Aorta (tissue), 5 donors: ENCODE data around the gene BACE2. TPM values are rescaled to one million over a fixed set of nuclear protein-coding genes. Genes with fewer than 3 reads are reported as not detected.

ENCODE experiments used
- ATAC-seq: fragments of 200-7000 bp; cut with Tn5 transposase; one replicate; pipeline ENCODE4 v1.9.1; 2022; ENCODE audit warnings: moderate library complexity; ENCODE audit not compliant: low FRiP score
- DNase-seq, 2 donors: peaks; one replicate each; pipeline ENCODE4 v3.0.0-alpha.2; 2020
- H3K27ac ChIP-seq, 2 donors: one replicate each; pipeline ENCODE4 v1.5.1; 2013; ENCODE audit warnings: low read length in 2 of 2, mild to moderate bottlenecking in 2 of 2, moderate library complexity in 2 of 2, control low read depth in 1 of 2, inconsistent platforms in 1 of 2, low read depth in 1 of 2
- H3K27me3 ChIP-seq, 2 donors: one replicate each; pipeline ENCODE4 v1.6.1; 2013; ENCODE audit warnings: control low read depth in 1 of 2, low read length in 1 of 2, mild to moderate bottlenecking in 1 of 2, moderate library complexity in 1 of 2; ENCODE audit not compliant: insufficient read depth in 2 of 2, control insufficient read depth in 1 of 2
- H3K36me3 ChIP-seq, 2 donors: one replicate each; pipeline ENCODE4 v1.6.1; 2013; ENCODE audit warnings: control low read depth in 1 of 2, low read length in 1 of 2, mild to moderate bottlenecking in 1 of 2; ENCODE audit not compliant: insufficient read depth in 2 of 2, control insufficient read depth in 1 of 2
- H3K4me1 ChIP-seq, 2 donors: one replicate each; pipeline ENCODE4 v1.6.1; 2013; ENCODE audit warnings: low read length in 2 of 2, control low read depth in 1 of 2, mild to moderate bottlenecking in 1 of 2, moderate library complexity in 1 of 2; ENCODE audit not compliant: insufficient read depth in 2 of 2, control insufficient read depth in 1 of 2
- H3K4me3 ChIP-seq, 2 donors: one replicate each; pipeline ENCODE4 v1.5.1; 2013; ENCODE audit warnings: low read length in 2 of 2, control low read depth in 1 of 2, mild to moderate bottlenecking in 1 of 2
- H3K9me3 ChIP-seq: one replicate; pipeline ENCODE4 v1.6.1; 2013; ENCODE audit warnings: mild to moderate bottlenecking, low read length; ENCODE audit not compliant: control insufficient read depth
- WGBS, 2 donors: extraction: QIAGEN DNeasy Blood & Tissue Kit; methylation state at CpG; one replicate each; pipeline ENCODE4 v1.1.7; 2013; 5-methylcytosine and 5-hydroxymethylcytosine counted together
- intact Hi-C, 2 donors: fragments of 100-400 bp; cut with DNase I; formaldehyde crosslinking; loops; one replicate each; pipeline versions ENCODE4 v1.14.2 to v1.15.0; 2022
- polyA plus RNA-seq, 2 donors: library from polyadenylated mRNA; stranded (reverse); fragments of 200-250 nt; gene quantifications; one replicate each; pipeline ENCODE4 v1.2.3, GENCODE V29; 2013
- total RNA-seq, 2 donors: library from RNA; stranded (reverse); fragmentation: NEBNext Ultra II Directional; extraction: Animal tissue kit (Norgen Biotek cat#: 25700); gene quantifications; one replicate each; pipeline ENCODE4 v1.2.1, GENCODE V29; 2021
- donor health status: healthy with polysubstance abuse.
- donor health status: Bipolar disorder and iron deficiency.
- donor health status: DM: no; HTN: no; CAD: no.
- donor health status: DM: no; HTN: no; CAD: no.
- donor health status: DM: yes; HTN: yes; CAD: no.

The BACE2 gene
- total and polyA plus RNA-seq, 4 donors = 26.2 to 151 (median 66.9) TPM

- no peak for DNase-seq
- ATAC-seq = no peak
- H3K4me1 ChIP-seq = no peaks in the 10 kb centered on the region
- H3K36me3 ChIP-seq = no peaks in the 10 kb centered on the region
- 62 to 72% methylated on average over 5 of the region's 5 CpGs for WGBS, 2 donors
- no peaks in the 10 kb centered on the region for H3K27me3 ChIP-seq
- no peak overlapping the region for H3K27ac ChIP-seq
- intact Hi-C loops = no loop called here
- H3K4me3 ChIP-seq = no peak overlapping the region
- H3K9me3 ChIP-seq = no peaks in the 10 kb centered on the region
These were observed 11.8 kb upstream of the BACE2 start for GRCh38 chr21:41156142-41156541.

GRCh38 chr21:41158026-41158425, 9.9 kb upstream of the BACE2 start:
- H3K27me3 ChIP-seq = no peaks in the 10 kb centered on the region
- intact Hi-C loops = no loop called here
- DNase-seq (no peak), ATAC-seq (no peak)
- no peak overlapping the region for H3K27ac ChIP-seq
- H3K4me1 ChIP-seq = no peaks in the 10 kb centered on the region
- no peak overlapping the region for H3K4me3 ChIP-seq
- WGBS, 2 donors = 99 to 100% methylated on average over 2 of the region's 2 CpGs
- H3K9me3 ChIP-seq = no peaks in the 10 kb centered on the region
- no peaks in the 10 kb centered on the region for H3K36me3 ChIP-seq

- no peaks in the 10 kb centered on the region for H3K9me3 ChIP-seq
- DNase-seq (no peak), ATAC-seq (no peak)
- H3K4me3 ChIP-seq = no peak overlapping the region
- intact Hi-C loops = loop anchor here in 1 of 2 donors (5.0 kb wide), 1 partner anchor 33 kb away; no protein-coding TSS in a partner anchor
- no peaks in the 10 kb centered on the region for H3K27me3 ChIP-seq
- no peak overlapping the region for H3K27ac ChIP-seq
- no peaks in the 10 kb centered on the region for H3K4me1 ChIP-seq
- 51 to 55% methylated on average over 5 of the region's 5 CpGs for WGBS, 2 donors
- H3K36me3 ChIP-seq = no peaks in the 10 kb centered on the region
These were observed 7.9 kb upstream of the BACE2 start for GRCh38 chr21:41160036-41160435.

GRCh38 chr21:41161428-41161827, 6.5 kb upstream of the BACE2 start:
- Histone ChIP-seq H3K9me3 (no peaks in the 10 kb centered on the region), H3K27ac (no peak overlapping the region), H3K4me1 (no peaks in the 10 kb centered on the region), H3K27me3 (no peaks in the 10 kb centered on the region), H3K36me3 (no peaks in the 10 kb centered on the region), H3K4me3 (no peak overlapping the region)
- no peak for ATAC-seq
- 47 to 51% methylated on average over 3 of the region's 3 CpGs for WGBS, 2 donors
- DNase-seq = no peak
- intact Hi-C loops = loop anchor here in 1 of 2 donors (5.0 kb wide), 1 partner anchor 34 kb away; no protein-coding TSS in a partner anchor

GRCh38 chr21:41162096-41162495, 5.9 kb upstream of the BACE2 start:
- no peak overlapping the region for H3K4me3 ChIP-seq
- intact Hi-C loops = loop anchor here in 1 of 2 donors (5.0 kb wide), 1 partner anchor 35 kb away; no protein-coding TSS in a partner anchor
- H3K27me3 ChIP-seq = no peaks in the 10 kb centered on the region
- ATAC-seq (no peak), DNase-seq (no peak)
- WGBS, 2 donors = 89% methylated on average over 5 of the region's 5 CpGs
- no peaks in the 10 kb centered on the region for H3K4me1 ChIP-seq
- no peaks in the 10 kb centered on the region for H3K9me3 ChIP-seq
- no peaks in the 10 kb centered on the region for H3K36me3 ChIP-seq
- H3K27ac ChIP-seq = no peak overlapping the region

- 84 to 92% methylated on average over 8 of the region's 8 CpGs for WGBS, 2 donors
These were observed 4.9 kb upstream of the BACE2 start for GRCh38 chr21:41163091-41163490.

GRCh38 chr21:41164052-41164451, 3.9 kb upstream of the BACE2 start:
- Histone ChIP-seq H3K27ac (no peak overlapping the region), H3K36me3 (no peaks in the 10 kb centered on the region), H3K9me3 (no peaks in the 10 kb centered on the region), H3K27me3 (no peaks in the 10 kb centered on the region), H3K4me1 (no peaks in the 10 kb centered on the region), H3K4me3 (no peak overlapping the region)
- ATAC-seq (no peak), DNase-seq (no peak)
- intact Hi-C loops = loop anchor here in 1 of 2 donors (5.0 kb wide), 1 partner anchor 37 kb away; no protein-coding TSS in a partner anchor
- WGBS, 2 donors = 89 to 92% methylated on average over 4 of the region's 4 CpGs

More at GRCh38 chr21:41163091-41163490, 4.9 kb upstream of the BACE2 start:
- H3K27ac ChIP-seq = no peak overlapping the region
- no peaks in the 10 kb centered on the region for H3K27me3 ChIP-seq
- intact Hi-C loops = loop anchor here in 1 of 2 donors (5.0 kb wide), 1 partner anchor 36 kb away; no protein-coding TSS in a partner anchor
- no peaks in the 10 kb centered on the region for H3K9me3 ChIP-seq
- H3K4me3 ChIP-seq = no peak overlapping the region
- ATAC-seq (no peak), DNase-seq (no peak)
- H3K4me1 ChIP-seq = no peaks in the 10 kb centered on the region
- no peaks in the 10 kb centered on the region for H3K36me3 ChIP-seq

- Histone ChIP-seq H3K9me3 (no peaks in the 10 kb centered on the region), H3K27me3 (no peaks in the 10 kb centered on the region), H3K27ac (peak overlapping the region in 1 of 2 donors; percentile 60), H3K4me3 (no peak overlapping the region), H3K36me3 (no peaks in the 10 kb centered on the region), H3K4me1 (no peaks in the 10 kb centered on the region)
- WGBS, 2 donors = 76 to 78% methylated on average over 11 of the region's 11 CpGs
- intact Hi-C loops = loop anchor here (5.0 kb wide), 3 partner anchors 38 to 257 kb away; no protein-coding TSS in a partner anchor
- DNase-seq (no peak), ATAC-seq (no peak)
These were observed 2.8 kb upstream of the BACE2 start for GRCh38 chr21:41164981-41165655.

- H3K36me3 ChIP-seq = no peaks in the 10 kb centered on the region
- H3K4me1 ChIP-seq = no peaks in the 10 kb centered on the region
- H3K9me3 ChIP-seq = no peaks in the 10 kb centered on the region
- H3K4me3 ChIP-seq = peak overlapping the region; percentile 54 to 97
- ATAC-seq = peak; percentile 13
- 1 to 6% methylated on average over 14 of the region's 14 CpGs for WGBS, 2 donors
- intact Hi-C loops = loop anchor here in 1 of 2 donors (5.0 kb wide), 2 partner anchors 70 to 255 kb away; no protein-coding TSS in a partner anchor
- H3K27ac ChIP-seq = peak overlapping the region in 1 of 2 donors; percentile 61
- H3K27me3 ChIP-seq = no peaks in the 10 kb centered on the region
- peak; percentile 67 to 80 for DNase-seq
These were observed 1.1 kb upstream of the BACE2 start for GRCh38 chr21:41166884-41167283.
